ENCODE measurements around the gene CRB2. TPM values are rescaled to one million over a fixed set of nuclear protein-coding genes. Genes with fewer than 3 reads are reported as not detected.

The CRB2 gene
- total RNA-seq: not detected

DNA sequence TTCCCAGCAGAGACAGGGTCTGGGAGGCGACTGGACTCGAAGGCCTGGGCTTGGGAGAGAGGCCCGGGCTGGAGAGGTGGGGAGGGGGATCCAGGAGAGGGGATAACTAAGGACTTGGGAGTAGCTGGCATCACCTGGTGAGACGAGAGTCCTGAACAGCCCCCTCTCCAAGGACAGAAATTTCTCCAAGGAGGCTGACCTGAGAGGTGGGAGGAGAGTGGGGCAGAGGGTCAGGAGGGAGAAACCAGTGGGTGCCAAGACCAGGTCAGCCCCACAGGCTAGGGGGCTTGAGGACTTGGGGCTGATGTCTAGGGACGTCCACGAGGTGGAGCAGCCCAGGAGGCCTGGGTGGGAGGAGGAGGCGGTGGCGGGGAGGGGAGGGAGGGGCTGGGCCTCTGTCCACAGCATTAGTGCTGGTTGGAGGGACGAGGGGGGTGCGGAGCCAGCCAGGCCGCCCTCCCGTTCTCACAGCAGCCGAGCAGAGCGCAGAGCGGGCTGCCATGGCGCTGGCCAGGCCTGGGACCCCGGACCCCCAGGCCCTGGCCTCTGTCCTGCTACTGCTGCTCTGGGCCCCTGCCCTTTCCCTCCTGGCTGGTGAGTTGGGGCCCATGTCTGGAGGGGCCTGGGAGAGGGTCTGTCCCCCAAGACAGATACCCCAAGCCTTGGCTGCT is at the start of gene CRB2:
Gene CRB2, plus strand, starts transcription at position 437 of the 671 bp plus-strand sequence. Its CDS starts 64 bp downstream, at position 501.
- Mint-ChIP-seq H3K9me3 (ENCODE audit: insufficient read depth) (no peaks in the 10 kb centered on the region), H3K4me3 (no peak within 1 kb of the TSS), H3K4me1 (ENCODE audit: low read depth) (peaks cover 22% of the 10 kb centered on the region), H3K27me3 (ENCODE audit: low read depth) (peaks cover 3% of the 10 kb centered on the region), H3K36me3 (ENCODE audit: low read depth) (no peaks in the 10 kb centered on the region), H3K27ac (no peak within 1 kb of the TSS)
- ChIA-PET POLR2A (no interaction called here), CTCF (interaction anchor here (1.1 to 3.4 kb wide), 3 partner anchors 8 to 32 kb away, joined by 3 to 38 read pairs (median 5); no protein-coding TSS in a partner anchor)
- DNase-seq (no peak), ATAC-seq (no peak)

- CTCF ChIA-PET: no interaction called here
These were observed 46.4 kb upstream of the CRB2 start for GRCh38 chr9:123309611-123310010.

DNA sequence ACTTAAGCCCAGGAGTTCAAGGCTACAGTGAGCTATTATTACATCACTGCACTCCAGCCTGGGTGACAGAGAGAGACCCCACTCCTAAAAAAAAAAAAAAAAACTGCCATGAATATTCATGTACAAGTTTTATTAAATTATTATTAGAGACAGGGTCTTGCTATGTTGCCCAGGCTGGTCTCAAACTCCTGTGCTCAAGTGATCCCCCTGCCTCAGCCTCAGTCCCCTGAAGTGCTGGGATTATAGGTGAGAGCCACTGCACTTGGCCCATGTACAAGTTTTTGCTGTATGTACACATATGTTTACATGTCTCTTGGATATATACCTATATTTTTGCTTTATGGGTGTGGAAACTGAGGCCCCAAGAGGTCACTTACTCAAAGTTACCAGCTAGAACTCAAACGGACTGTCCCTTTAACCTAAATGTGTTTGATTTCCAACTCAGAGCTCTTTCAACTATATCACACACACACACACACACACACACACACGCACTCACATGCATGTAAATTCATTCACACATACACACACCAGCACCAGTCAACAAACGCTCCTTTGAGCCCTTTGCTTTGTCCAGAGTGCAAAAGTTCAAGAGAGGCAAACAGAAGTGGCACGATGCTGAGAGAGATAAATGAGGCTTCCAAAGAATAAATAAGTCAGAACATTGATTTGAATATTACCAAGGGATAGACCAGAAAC is 45.3 kb upstream of the CRB2 start:
- Mint-ChIP-seq H3K4me3 (no peak overlapping the region), H3K9me3 (ENCODE audit: insufficient read depth) (no peaks in the 10 kb centered on the region), H3K27ac (no peak overlapping the region), H3K4me1 (ENCODE audit: low read depth) (peaks cover 5% of the 10 kb centered on the region), H3K36me3 (ENCODE audit: low read depth) (no peaks in the 10 kb centered on the region), H3K27me3 (ENCODE audit: low read depth) (peaks cover 9% of the 10 kb centered on the region)
- CTCF ChIA-PET: no interaction called here
- no peak for DNase-seq
- no peak for ATAC-seq
- POLR2A ChIA-PET: no interaction called here

More at GRCh38 chr9:123309611-123310010, 46.4 kb upstream of the CRB2 start:
- Mint-ChIP-seq H3K9me3 (ENCODE audit: insufficient read depth) (no peaks in the 10 kb centered on the region), H3K36me3 (ENCODE audit: low read depth) (no peaks in the 10 kb centered on the region), H3K4me1 (ENCODE audit: low read depth) (peaks cover 14% of the 10 kb centered on the region), H3K27me3 (ENCODE audit: low read depth) (peaks cover 9% of the 10 kb centered on the region), H3K4me3 (no peak overlapping the region), H3K27ac (no peak overlapping the region)
- ATAC-seq (no peak), DNase-seq (no peak)
- POLR2A ChIA-PET: no interaction called here

GRCh38 chr9:123311250-123311752 is 44.7 kb upstream of the CRB2 start:
- Mint-ChIP-seq H3K27me3 (ENCODE audit: low read depth) (peaks cover 9% of the 10 kb centered on the region), H3K9me3 (ENCODE audit: insufficient read depth) (no peaks in the 10 kb centered on the region), H3K4me3 (no peak overlapping the region), H3K36me3 (ENCODE audit: low read depth) (no peaks in the 10 kb centered on the region), H3K27ac (no peak overlapping the region), H3K4me1 (ENCODE audit: low read depth) (peaks cover 5% of the 10 kb centered on the region)
- ChIA-PET POLR2A (no interaction called here), CTCF (no interaction called here)
- ATAC-seq (no peak), DNase-seq (no peak)

DNA sequence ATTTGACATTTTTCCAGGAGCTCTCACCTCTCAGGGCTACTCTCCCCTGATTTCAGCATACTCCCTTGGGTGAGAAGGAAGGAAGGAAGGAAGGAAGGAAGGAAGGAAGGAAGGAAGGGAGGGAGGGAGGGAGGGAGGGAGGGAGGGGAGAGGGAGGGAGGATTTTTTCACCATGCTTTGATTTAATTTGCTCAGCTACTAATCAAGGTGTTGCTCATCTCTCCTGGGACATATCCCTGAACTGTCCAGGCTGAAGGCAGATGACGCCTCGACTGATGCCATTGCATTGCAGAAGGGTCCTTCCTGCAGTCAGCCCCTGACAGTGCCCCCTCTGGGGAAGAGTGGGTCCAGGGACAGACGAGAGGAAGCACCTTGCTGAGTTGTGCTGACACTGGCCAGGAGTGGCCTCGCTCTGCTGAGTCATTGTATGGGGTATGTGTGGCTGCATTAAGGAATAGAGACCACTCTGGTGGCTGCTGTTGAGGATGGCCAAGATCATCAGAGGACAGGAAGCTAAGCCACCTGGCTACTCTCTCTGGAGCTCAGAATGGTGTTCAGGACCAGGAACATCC is 43.6 kb upstream of the CRB2 start:
- Mint-ChIP-seq H3K9me3 (ENCODE audit: insufficient read depth) (no peaks in the 10 kb centered on the region), H3K4me3 (no peak overlapping the region), H3K27me3 (ENCODE audit: low read depth) (peaks cover 10% of the 10 kb centered on the region), H3K27ac (no peak overlapping the region), H3K36me3 (ENCODE audit: low read depth) (no peaks in the 10 kb centered on the region), H3K4me1 (ENCODE audit: low read depth) (peaks cover 5% of the 10 kb centered on the region)
- no peak for DNase-seq
- POLR2A ChIA-PET: interaction anchor here (2.8 kb wide), 1 partner anchor 11 kb away, joined by 12 read pairs; no protein-coding TSS in a partner anchor
- ATAC-seq: no peak
- CTCF ChIA-PET: interaction anchor here (0.7 kb wide), 1 partner anchor 37 kb away, joined by 3 read pairs; no protein-coding TSS in a partner anchor

DNA sequence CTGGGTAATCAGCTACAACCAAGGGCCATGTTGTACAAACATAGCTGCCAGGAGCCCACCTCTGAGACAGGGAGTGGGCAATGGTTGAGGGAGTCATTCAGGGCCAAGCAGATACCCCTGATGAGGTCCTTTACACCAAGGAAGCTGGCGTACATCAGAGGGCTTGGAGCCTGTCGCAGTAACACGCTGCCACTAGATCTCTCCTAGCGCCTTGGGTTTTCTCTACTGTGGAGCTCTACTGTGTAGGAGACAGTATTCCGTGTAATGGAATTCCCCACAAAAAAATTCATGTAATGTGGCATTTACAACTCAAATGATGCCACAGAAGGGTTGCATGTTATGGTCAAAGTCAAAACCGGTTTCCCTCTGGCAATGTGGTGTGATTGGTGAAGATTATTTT is 41.4 kb upstream of the CRB2 start:
- ChIA-PET POLR2A (interaction anchor here (2.8 kb wide), 1 partner anchor 8 kb away, joined by 12 read pairs; no protein-coding TSS in a partner anchor), CTCF (no interaction called here)
- no peak for DNase-seq
- Mint-ChIP-seq H3K4me3 (no peak overlapping the region), H3K4me1 (ENCODE audit: low read depth) (peaks cover 13% of the 10 kb centered on the region), H3K36me3 (ENCODE audit: low read depth) (no peaks in the 10 kb centered on the region), H3K9me3 (ENCODE audit: insufficient read depth) (no peaks in the 10 kb centered on the region), H3K27me3 (ENCODE audit: low read depth) (peaks cover 10% of the 10 kb centered on the region), H3K27ac (no peak overlapping the region)
- ATAC-seq: no peak

GRCh38 chr9:123315635-123316034 is 40.4 kb upstream of the CRB2 start:
- ATAC-seq: no peak
- Mint-ChIP-seq H3K4me3 (no peak overlapping the region), H3K36me3 (ENCODE audit: low read depth) (no peaks in the 10 kb centered on the region), H3K27me3 (ENCODE audit: low read depth) (peaks cover 10% of the 10 kb centered on the region), H3K4me1 (ENCODE audit: low read depth) (peaks cover 17% of the 10 kb centered on the region), H3K9me3 (ENCODE audit: insufficient read depth) (no peaks in the 10 kb centered on the region), H3K27ac (no peak overlapping the region)
- ChIA-PET POLR2A (no interaction called here), CTCF (no interaction called here)
- no peak for DNase-seq

DNA sequence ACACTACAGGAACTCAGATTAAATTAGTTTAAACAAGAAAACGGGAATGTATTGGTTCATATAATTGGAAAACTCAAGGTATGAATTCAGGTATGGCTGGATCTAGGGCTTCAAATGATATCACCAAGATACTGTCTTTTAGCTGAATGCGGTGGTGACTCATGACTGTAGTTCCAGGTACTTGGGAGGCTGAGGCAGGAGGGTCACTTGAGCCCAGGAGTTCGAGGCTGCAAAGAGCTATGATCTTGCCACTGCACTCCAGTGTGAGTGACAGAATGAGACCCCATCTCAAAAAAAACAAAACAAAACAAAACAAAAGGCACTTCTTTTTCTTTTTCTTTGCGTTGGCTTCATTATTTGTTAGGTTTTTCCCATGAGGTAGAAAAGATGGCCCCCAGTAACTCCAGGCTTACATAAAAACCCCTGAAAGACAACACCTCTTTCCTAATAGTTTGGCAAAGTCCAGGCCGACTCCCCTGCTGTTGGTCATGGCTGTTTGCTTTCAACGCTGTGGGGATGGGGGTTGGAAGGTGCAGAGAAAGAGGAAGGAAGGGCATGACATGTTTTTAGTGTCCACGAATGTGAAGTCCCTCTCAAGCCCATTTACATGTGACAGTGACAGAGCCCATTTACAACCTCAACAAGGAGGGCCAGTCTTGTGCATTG is 39.8 kb upstream of the CRB2 start:
- CTCF ChIA-PET: no interaction called here
- Mint-ChIP-seq H3K27ac (no peak overlapping the region), H3K9me3 (ENCODE audit: insufficient read depth) (no peaks in the 10 kb centered on the region), H3K4me1 (ENCODE audit: low read depth) (peaks cover 18% of the 10 kb centered on the region), H3K36me3 (ENCODE audit: low read depth) (no peaks in the 10 kb centered on the region), H3K27me3 (ENCODE audit: low read depth) (peaks cover 8% of the 10 kb centered on the region), H3K4me3 (no peak overlapping the region)
- POLR2A ChIA-PET: no interaction called here
- DNase-seq (no peak), ATAC-seq (no peak)

- Mint-ChIP-seq H3K27ac (no peak overlapping the region), H3K4me3 (no peak overlapping the region), H3K9me3 (ENCODE audit: insufficient read depth) (no peaks in the 10 kb centered on the region), H3K36me3 (ENCODE audit: low read depth) (no peaks in the 10 kb centered on the region), H3K27me3 (ENCODE audit: low read depth) (peaks cover 2% of the 10 kb centered on the region), H3K4me1 (ENCODE audit: low read depth) (peaks cover 36% of the 10 kb centered on the region)
- CTCF ChIA-PET: interaction anchor here (0.8 to 1.9 kb wide), 4 partner anchors 16 to 30 kb away, joined by 3 to 4 read pairs (median 3); no protein-coding TSS in a partner anchor
- ATAC-seq: no peak
- POLR2A ChIA-PET: interaction anchor here (1.2 kb wide), 1 partner anchor 18 kb away, joined by 3 read pairs; no protein-coding TSS in a partner anchor
- DNase-seq: no peak
These were observed 37.8 kb upstream of the CRB2 start for GRCh38 chr9:123318202-123318601.

DNA sequence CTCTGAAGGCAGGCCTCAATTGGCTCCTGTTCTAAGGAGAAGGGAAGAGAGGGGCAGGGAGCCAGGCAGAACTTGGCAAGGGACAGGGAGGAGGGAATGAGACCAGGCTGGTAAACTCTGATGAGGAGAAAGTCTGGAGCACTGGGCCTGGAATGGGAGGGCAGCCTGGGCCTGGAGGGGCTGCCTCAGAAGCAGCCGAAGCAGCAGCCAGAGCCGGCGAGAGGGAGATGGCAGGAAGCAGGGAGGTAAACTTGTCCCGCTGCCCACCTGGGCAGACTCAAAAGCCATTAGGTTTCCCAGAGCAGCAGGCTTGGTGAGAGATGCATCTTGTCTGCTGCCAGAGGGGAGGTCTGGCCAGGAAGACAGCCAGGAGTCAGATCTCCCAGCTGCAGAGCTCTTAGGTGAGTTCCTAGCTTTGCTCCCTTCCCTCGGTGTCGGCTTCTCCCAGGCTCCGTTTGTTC is 37.0 kb upstream of the CRB2 start:
- Mint-ChIP-seq H3K4me3 (no peak overlapping the region), H3K27me3 (ENCODE audit: low read depth) (peaks cover 2% of the 10 kb centered on the region), H3K36me3 (ENCODE audit: low read depth) (no peaks in the 10 kb centered on the region), H3K9me3 (ENCODE audit: insufficient read depth) (no peaks in the 10 kb centered on the region), H3K27ac (no peak overlapping the region), H3K4me1 (ENCODE audit: low read depth) (peaks cover 42% of the 10 kb centered on the region)
- no peak for DNase-seq
- no peak for ATAC-seq
- POLR2A ChIA-PET: interaction anchor here (1.2 kb wide), 1 partner anchor 19 kb away, joined by 3 read pairs; no protein-coding TSS in a partner anchor
- CTCF ChIA-PET: interaction anchor here (1.9 to 2.0 kb wide), 2 partner anchors 20 to 21 kb away, joined by 4 to 6 read pairs; no protein-coding TSS in a partner anchor

DNA sequence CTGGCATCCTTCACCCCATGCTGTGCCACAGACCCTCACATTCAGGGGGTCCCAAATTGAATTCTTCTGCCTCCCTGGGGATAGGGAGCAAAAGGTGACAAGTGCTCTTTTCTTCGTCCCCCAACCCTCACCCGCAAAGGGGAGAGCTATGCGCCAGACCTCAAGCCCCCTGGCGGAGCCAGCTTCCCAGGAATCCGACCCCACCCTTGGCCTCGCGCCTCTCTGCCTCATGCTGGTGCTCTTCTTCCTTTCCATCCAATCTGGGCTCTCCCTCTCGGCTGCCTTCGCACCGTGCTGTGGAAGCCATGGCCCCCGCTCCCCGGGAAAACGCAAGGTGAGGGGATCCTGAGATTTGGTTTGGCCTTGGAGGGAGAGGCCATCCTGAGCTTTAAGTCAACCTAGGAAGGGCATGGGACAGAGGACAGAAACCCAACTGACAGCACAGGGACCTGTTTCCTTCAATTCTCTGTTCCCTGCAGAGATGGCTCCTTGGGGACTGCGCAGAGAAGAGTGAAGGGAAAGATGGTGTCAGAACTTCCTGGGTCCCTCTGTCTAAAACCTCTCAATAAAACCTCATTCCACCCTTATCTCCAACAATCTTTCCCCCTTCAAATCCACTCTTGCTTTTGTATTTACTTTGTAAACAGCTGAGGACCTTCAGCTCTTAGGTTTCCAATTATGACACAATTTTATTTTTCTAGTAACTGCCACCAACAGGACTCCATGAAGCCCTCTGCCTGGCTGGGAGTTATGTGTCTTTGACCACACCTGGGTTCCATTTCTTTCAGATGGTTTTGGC is 36.3 kb upstream of the CRB2 start:
- H3K27me3 Mint-ChIP-seq (ENCODE audit: low read depth): peaks cover 2% of the 10 kb centered on the region
- no peak overlapping the region for H3K4me3 Mint-ChIP-seq
- H3K27ac Mint-ChIP-seq: no peak overlapping the region
- H3K36me3 Mint-ChIP-seq (ENCODE audit: low read depth): no peaks in the 10 kb centered on the region
- ATAC-seq: no peak
- H3K9me3 Mint-ChIP-seq (ENCODE audit: insufficient read depth): no peaks in the 10 kb centered on the region
- DNase-seq: no peak
- H3K4me1 Mint-ChIP-seq (ENCODE audit: low read depth): peaks cover 45% of the 10 kb centered on the region
- ChIA-PET POLR2A (interaction anchor here (1.0 to 1.8 kb wide), 2 partner anchors 15 to 20 kb away, joined by 4 to 5 read pairs; no protein-coding TSS in a partner anchor), CTCF (interaction anchor here (0.5 to 2.0 kb wide), 3 partner anchors 12 to 766 kb away, joined by 3 to 6 read pairs (median 4); no protein-coding TSS in a partner anchor)

Measured in activated CD8-positive, alpha-beta T cell treated with anti-CD3 and anti-CD28 coated beads, Interleukin-2, amount 10 ng/mL, durations not matched to agents 7 days and 5 days (primary cell).